ENCODE measurements around the gene CLEC6A. TPM values are rescaled to one million over a fixed set of nuclear protein-coding genes. Genes with fewer than 3 reads are reported as not detected.
"Not testable (repeated sequence)": the region's sequence is repeated elsewhere in the genome, so short reads cannot be mapped to it uniquely, and the experiment has no call there.

Gene CLEC6A
- polyA plus RNA-seq, 1 donor, result 0.27 TPM

- no peak for DNase-seq
Measured at GRCh38 chr12:8493084-8493483, 37.3 kb downstream of the CLEC6A start.

GRCh38 chr12:8495671-8496070, 39.9 kb downstream of the CLEC6A start:
- not testable (repeated sequence) for DNase-seq

GRCh38 chr12:8496074-8496473, 40.3 kb downstream of the CLEC6A start:
- not testable (repeated sequence) for DNase-seq

GRCh38 chr12:8499616-8500015, 43.9 kb downstream of the CLEC6A start:
- no peak for DNase-seq

- DNase-seq, result no peak
Measured at GRCh38 chr12:8501720-8502119, 46.0 kb downstream of the CLEC6A start.

GRCh38 chr12:8504351-8504750, 48.6 kb downstream of the CLEC6A start:
- DNase-seq, result no peak

- DNase-seq, result no peak
Measured at GRCh38 chr12:8507596-8507995, 51.8 kb downstream of the CLEC6A start.

GRCh38 chr12:8508223-8508622, 52.5 kb downstream of the CLEC6A start:
- no peak for DNase-seq

- DNase-seq, result no peak
Measured at GRCh38 chr12:8508910-8509841, 53.4 kb downstream of the CLEC6A start.

GRCh38 chr12:8513256-8513655, 57.5 kb downstream of the CLEC6A start, which contains the start of gene CLEC4D:
Gene CLEC4D (plus strand): TSS chr12:8513503. CDS start chr12:8513733, 230 bp downstream.
- DNase-seq, result no peak

- no peak for DNase-seq
Measured at GRCh38 chr12:8517971-8518370, 62.2 kb downstream of the CLEC6A start.

- DNase-seq, result no peak
Measured at GRCh38 chr12:8519171-8519570, 63.4 kb downstream of the CLEC6A start.

- DNase-seq, result no peak
Measured at GRCh38 chr12:8527250-8528130, 71.7 kb downstream of the CLEC6A start.

Other genes with a start within 250 kb of the CLEC6A start
- 3.8 TPM for gene FAM90A1, start 228.3 kb upstream of the CLEC6A start, polyA plus RNA-seq (ENCODE audit: insufficient read length)
- 0.43 TPM for gene CLEC4D, start 57.5 kb downstream of the CLEC6A start, polyA plus RNA-seq (ENCODE audit: insufficient read length)
- gene CLEC4E, start 84.9 kb downstream of the CLEC6A start, polyA plus RNA-seq (ENCODE audit: insufficient read length), result 1.8 TPM
- gene AICDA, start 156.9 kb downstream of the CLEC6A start, polyA plus RNA-seq (ENCODE audit: insufficient read length), result 0.45 TPM
- gene MFAP5, start 206.9 kb downstream of the CLEC6A start, polyA plus RNA-seq (ENCODE audit: insufficient read length), result 0.25 TPM
- 140 TPM for gene RIMKLB, start 242.0 kb downstream of the CLEC6A start, polyA plus RNA-seq (ENCODE audit: insufficient read length)

Data from left kidney (tissue), 2 donors.